Activated T-cell treated with anti-CD3 and anti-CD28 coated beads, Interleukin-2, amount 50 U/mL, for 1 hour (primary cell): ENCODE results near the gene CCDC77.
"Not testable (repeated sequence)": the region's sequence is repeated elsewhere in the genome, so short reads cannot be mapped to it uniquely, and the experiment has no call there.

Experiments used
- DNase-seq: peaks from one replicate; pipeline ENCODE4 v3.0.0-alpha.2; 2020

The CCDC77 gene

GRCh38 chr12:401235-402028 lies at the start of gene CCDC77:
TSS of gene CCDC77 (plus strand) at chr12:401644. CDS start at chr12:409384, 7,740 bp downstream.
- DNase-seq = peak; percentile 97

- no peak for DNase-seq
Measured at GRCh38 chr12:356276-356988, 45.0 kb upstream of the CCDC77 start.

DNA sequence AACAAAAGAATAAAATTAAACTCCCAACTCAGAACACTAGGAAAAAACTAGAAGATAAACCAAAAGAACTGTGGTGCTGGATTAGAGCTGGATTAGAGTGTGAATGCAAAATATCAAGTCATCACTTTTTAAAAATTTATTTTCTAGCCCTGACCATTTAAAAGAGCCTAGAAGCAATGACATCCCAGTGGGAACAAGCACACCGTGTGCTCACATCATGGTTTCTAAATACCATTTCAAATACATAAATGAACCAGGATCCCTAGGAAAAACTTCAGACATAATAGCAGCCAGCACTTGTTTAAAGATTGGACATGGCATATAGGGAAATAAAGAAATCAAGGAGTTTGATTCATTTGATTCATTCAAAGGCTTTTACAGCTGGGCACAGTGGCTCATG lies 42.4 kb upstream of the CCDC77 start:
- DNase-seq = no peak

- DNase-seq = no peak
Measured at GRCh38 chr12:366820-367219, 34.6 kb upstream of the CCDC77 start.

DNA sequence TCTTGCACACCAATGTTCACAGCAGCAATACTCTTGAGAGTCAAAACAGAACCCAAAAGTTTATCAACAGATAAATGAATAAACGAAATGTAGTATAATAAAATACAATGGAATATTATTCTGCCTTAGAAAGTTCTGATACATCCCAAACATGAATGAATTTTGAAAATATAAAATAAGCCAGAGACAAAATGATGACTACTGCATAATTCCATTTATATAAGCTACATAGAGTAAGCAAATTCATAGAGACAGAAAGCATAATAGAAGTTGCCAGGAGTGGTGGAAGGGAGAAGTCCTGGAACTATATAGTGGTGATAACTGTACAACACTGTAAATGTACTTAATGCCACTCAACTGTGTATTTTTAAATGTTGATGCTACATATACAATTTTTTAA lies 33.5 kb upstream of the CCDC77 start:
- DNase-seq = no peak

DNA sequence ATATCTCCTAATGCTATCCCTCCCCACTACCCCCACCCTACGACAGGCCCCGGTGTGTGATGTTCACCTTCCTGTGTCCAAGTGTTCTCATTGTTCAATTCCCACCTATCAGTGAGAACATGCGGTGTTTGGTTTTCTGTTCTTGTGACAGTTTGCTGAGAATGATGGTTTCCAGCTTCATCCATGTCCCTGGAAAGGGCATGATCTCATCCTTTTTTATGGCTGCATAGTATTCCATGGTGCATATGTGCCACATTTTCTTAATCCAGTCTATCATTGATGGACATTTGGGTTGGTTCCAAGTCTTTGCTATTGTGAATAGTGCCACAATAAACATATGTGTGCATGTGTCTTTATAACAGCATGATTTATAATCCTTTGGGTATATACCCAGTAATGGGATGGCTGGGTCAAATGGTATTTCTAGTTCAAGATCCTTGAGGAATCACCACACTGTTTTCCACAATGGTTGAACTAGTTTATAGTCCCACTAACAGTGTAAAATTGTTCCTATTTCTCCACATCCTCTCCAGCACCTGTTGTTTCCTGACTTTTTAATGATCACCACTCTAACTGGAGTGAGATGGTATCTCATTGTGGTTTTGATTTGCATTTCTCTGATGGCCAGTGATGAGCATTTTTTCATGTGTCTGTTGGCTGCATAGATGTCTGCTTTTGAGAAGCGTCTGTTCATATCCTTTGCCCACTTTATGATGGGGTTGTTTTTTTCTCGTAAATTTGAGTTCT lies 30.5 kb upstream of the CCDC77 start:
- not testable (repeated sequence) for DNase-seq

DNA sequence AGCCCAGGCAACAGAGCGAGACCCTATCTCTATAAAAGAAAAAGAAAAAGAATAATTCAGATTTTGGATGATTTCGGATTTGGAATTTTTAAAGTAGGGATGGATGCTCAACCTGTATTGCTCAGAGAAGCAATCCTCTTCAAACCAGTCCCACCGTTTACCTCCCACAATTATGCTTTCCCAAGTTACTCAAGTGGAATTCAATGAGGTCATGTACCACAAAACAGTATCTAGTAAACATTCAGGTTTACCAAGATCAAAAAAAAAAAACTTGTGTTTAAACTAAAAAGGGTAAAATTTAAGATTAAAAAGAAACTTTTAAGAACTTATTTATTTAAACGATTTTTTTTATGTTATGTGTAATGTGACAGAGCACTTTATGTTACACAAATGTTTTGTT lies 14.8 kb upstream of the CCDC77 start:
- DNase-seq = no peak

GRCh38 chr12:388012-388411 lies 13.4 kb upstream of the CCDC77 start:
- no peak for DNase-seq

- no peak for DNase-seq
Measured at GRCh38 chr12:388541-389141, 12.8 kb upstream of the CCDC77 start.

GRCh38 chr12:389142-390096 lies 12.0 kb upstream of the CCDC77 start, which contains the start of gene KDM5A:
TSS of gene KDM5A (minus strand) at chr12:389320. CDS start at chr12:389091, 229 bp downstream.
- DNase-seq = peak; percentile 94

DNA sequence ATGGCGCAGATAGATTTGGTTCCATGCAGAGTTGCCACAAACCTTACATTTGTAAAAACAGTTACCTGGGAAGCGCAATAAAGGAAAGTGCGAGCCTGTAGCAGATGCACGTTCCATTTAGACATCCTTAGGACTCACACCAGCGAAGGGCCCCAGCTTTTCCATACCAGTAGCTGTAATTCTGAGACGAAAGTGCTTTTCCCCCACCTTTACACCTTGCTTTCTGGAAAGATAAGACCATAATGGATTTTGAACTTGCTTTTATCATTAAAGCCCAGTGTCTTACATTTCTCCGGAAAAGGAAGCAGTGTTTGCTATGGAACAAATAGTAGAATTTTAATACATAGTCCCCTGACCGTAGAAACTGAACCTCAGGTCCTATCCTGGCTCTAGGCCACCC lies 616 bp upstream of the CCDC77 start:
- DNase-seq = no peak

DNA sequence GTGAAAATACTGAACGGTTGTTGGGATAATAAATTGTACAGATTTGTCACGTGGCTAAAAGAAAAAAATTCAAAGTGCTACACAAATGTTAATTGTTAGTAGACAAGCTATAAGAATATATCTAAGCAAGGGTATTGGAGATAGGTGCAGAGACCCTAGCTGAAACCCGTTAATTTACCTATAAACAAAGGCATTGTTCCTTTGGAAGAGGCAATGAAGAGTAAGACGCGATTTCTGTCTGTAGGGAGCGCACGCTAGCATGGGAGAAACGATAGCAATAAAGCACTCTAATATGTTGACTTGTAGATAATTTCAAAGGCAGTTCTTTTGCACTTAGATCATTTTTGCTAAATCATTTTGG lies 565 bp downstream of the CCDC77 start:
- DNase-seq = no peak

GRCh38 chr12:414859-415258 lies 13.4 kb downstream of the CCDC77 start:
- no peak for DNase-seq

DNA sequence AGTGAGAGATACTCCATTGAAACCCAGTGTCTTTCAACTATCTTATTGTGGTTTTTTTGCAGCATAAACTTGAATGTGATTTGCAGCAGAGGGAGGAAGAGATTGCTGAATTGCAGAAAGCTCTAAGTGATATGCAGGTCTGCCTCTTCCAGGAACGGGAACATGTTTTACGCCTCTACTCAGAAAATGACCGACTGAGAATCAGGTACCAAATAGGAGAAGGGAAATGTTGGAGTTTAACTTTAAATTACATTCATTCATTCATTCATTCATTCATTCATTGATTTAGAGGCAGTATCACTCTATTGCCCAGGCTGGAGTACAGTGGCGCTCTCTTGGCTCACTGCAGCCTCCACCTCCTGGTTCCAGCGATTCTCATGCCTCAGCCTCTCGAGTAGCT lies 17.0 kb downstream of the CCDC77 start:
- DNase-seq = no peak

GRCh38 chr12:422526-422925 lies 21.1 kb downstream of the CCDC77 start:
- DNase-seq = no peak

DNA sequence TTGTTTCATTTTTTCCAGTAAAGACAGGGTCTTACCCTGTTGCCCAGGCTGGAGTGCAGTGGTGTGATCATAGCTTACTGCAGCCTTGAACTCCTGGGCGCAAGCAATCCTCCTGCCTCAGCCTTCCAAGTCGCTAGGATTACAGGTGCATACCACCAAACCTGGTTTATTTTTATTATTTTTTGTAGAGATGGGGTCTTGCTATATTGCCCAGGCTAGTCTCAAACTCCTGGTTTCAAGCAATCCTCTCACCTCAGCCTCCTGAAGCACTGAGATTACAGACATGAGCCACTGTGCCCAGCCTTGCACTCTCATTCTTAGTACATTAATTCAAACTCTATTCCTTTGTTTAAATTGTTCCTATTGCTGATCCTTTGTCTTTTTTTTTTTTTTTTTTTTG lies 34.3 kb downstream of the CCDC77 start:
- DNase-seq = not testable (repeated sequence)

DNA sequence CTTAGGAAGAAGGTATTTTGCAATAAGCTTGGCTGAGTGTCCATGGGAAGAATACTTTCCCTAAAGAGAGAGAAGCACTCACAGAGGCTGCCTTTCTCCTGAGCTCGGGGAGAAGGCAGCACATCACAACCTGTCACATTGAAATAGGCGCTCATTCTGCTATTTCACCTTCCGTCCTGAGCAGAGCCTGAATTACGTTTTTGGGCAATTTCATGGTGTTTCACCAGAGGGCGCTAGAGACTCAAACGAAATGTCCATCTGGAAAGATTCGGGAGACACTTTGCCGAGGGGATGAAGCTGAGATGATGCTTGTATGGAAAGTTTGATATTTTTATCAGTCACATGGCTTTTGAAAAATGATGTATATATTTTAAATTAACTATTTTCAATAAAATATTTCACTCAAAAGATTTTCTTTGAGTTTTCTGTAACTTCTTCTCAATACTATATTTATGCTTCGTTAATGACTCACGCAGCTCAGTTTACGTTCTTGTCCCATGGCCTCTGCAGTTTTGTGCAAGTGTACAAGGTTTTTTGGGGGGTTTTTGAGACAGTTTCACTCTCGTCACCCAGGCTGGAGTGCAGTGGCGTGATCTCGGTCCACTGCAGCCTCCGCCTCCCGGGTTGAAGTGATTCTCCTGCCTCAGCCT lies 40.9 kb downstream of the CCDC77 start:
- DNase-seq = peak; percentile 33

GRCh38 chr12:447141-447540 lies 45.7 kb downstream of the CCDC77 start:
- DNase-seq = no peak

DNA sequence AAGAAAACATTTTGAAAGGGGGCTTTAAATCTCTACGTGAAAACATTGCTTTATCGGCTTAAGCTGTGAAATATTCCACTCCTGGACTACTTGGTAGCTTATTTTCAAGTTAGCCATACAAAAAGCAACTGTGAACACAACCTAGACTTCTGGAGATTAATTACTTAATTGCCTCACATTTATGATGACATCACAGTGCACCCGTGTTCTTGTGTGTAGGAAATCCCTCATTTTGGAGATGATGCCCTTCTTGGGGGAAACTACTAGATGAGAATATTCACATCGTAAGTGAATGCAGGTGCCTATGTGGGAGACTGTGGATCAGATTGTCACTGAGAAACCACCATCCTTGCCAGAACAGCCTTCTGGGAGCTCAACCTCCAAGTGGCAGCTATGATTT lies 47.8 kb downstream of the CCDC77 start:
- no peak for DNase-seq

GRCh38 chr12:450438-450837 lies 49.0 kb downstream of the CCDC77 start:
- DNase-seq = no peak

GRCh38 chr12:452667-453210 lies 51.3 kb downstream of the CCDC77 start:
- peak; percentile 73 for DNase-seq
